GM20431 (cell line): Measurements from ENCODE around the gene CP.

Experiments
- in situ Hi-C: fragments of 300-500 bp; cut with MseI, MboI; formaldehyde crosslinking; loops from one replicate; pipeline ENCODE4 v1.15.0; 2020; ENCODE audit warnings: low sequenced_read_pairs; ENCODE audit not compliant: unreplicated experiment

CP gene

GRCh38 chr3:149131589-149131988 is 90.0 kb downstream of the CP start:
- in situ Hi-C loops, result no loop called here

GRCh38 chr3:149129326-149130205 is 92.1 kb downstream of the CP start, which contains the start of gene HPS3:
Gene HPS3 (plus strand): TSS chr3:149129638. CDS start chr3:149129724, 86 bp downstream.
- in situ Hi-C loops, result loop anchor here (10.0 kb wide), 1 partner anchor 145 kb away; no protein-coding TSS in a partner anchor

- in situ Hi-C loops, result loop anchor here (10.0 kb wide), 1 partner anchor 146 kb away; no protein-coding TSS in a partner anchor
These were observed 92.8 kb downstream of the CP start for GRCh38 chr3:149128821-149129220.

GRCh38 chr3:149122721-149123578 is 98.7 kb downstream of the CP start:
- in situ Hi-C loops, result loop anchor here (10.0 to 25.0 kb wide), 3 partner anchors 152 to 339 kb away; partner anchors contain the start of gene TM4SF4
